ENCODE measurements around the gene OR56A5.

- TF ChIP-seq POLR2AphosphoS5 (IDR thresholded peaks at IDR 0.05) (no peak), CTCF (IDR thresholded peaks at IDR 0.05) (no peak), POLR2A (IDR thresholded peaks at IDR 0.05) (no peak)
Observed at GRCh38 chr11:5930614-5931013, 37.7 kb downstream of the OR56A5 start.
